Adrenal gland (tissue), 5 donors: ENCODE results near the gene ATM.

Source experiments
- CTCF ChIP-seq, 6 experiments: fragments of 450-650 bp in 4 of 6; fragments of 200-600 bp in 2 of 6; sonication (generic) in 1 of 6; IDR thresholded peaks; 1 replicate in 5 of 6; 2 replicates in 1 of 6; pipeline versions ENCODE4 v1.5.1 to v1.8.0; 2016 to 2021; ENCODE audit warnings: antibody characterized with exemption in 6 of 6, mild to moderate bottlenecking in 2 of 6, moderate library complexity in 1 of 6
- POLR2A ChIP-seq, 2 donors: fragments of 450-650 bp; IDR thresholded peaks; one replicate each; pipeline ENCODE4 v1.6.1; 2017; ENCODE audit warnings: antibody characterized with exemption in 2 of 2, mild to moderate bottlenecking in 2 of 2, moderate library complexity in 1 of 2
- donor health status: DM: no; HTN: no; CAD: no.

- TF ChIP-seq CTCF (IDR thresholded peaks at IDR 0.05) (peak; percentile 40 to 75 (median 61)), POLR2A (IDR thresholded peaks at IDR 0.05) (peak; percentile 77 to 98)
Measured at GRCh38 chr11:108222574-108223347, at the start of gene ATM, which contains the start of gene NPAT.
